ENCODE measurements around the gene CDK5RAP2.
A peak's percentile ranks its signal among the peaks of the same experiment; 100 is the strongest.

CDK5RAP2 gene

DNA sequence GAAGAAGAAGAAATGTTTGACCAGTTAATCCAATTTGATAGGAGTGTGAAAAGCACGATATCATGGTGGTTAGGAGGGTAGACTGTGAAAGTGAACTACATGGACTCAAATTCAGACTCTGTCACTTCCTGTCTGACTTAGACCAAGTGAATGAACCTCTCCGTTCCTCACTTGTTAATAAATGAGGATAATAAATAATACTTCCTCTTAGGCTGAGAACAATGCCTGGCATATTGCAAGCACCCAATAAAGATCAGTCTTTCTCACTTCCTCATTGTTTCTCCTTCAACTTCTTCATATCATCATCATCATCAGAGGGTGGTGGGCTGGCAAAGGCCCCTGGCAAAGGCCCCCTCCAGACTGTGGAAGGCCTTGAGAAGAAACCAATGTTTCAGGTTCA, 148.7 kb downstream of the CDK5RAP2 start:
- no peak for DNase-seq

DNA sequence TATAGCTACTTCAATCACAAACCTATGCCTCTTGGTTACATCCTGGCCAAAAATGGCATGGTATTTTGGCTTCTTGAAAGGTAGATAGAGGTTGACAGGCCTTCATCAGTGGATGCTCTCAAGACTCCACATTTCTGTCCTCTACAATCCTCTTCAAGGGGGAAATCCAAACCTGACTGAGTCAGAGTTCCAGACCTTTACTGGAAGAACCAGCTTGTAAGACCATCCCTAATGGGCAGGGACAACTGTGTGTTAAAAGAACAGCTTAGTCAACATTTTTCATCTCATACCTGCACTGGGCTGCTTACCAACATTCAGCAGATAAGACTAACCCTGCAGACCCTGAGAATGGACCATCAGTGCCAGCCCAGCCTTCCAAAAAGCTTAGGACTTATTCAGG, 155.7 kb downstream of the CDK5RAP2 start:
- DNase-seq, result no peak

DNA sequence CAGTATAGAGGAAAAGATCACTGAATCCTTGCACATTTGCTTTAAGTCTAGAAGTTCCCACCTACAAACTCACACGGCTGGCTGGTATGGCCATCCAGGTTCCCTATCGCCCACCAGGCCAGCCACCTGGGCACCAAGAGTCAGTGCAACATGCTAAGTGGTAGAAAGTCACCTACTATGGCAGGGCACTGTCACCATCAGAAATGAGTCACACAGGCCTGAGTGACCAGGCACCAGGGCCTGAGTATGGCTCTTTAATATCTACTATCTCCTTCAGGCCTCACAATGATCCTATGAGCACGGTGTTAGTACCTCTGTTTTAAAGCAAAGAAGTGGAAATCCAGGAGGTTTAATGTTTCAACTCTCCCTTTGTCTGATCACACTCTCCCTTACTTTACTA, 156.2 kb downstream of the CDK5RAP2 start:
- DNase-seq, result no peak

DNA sequence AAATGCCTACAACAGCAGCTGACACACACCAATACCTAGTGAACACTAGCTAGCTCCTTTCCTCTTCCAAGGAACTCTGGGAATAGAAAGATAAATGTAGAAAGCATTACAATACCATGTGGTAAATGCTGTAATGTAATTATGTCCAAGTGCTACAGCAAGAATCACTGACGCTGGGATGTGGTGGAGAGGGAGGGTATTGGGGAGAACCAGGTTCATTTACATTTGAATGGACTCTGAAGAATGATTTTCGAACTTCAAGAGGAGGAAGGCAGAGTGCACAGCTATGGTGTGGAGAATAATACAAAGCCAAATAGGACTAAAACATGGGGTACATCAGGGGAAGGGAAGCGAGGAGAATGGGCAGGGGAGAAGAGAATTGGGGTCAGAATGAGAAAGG, 158.0 kb downstream of the CDK5RAP2 start:
- DNase-seq, result no peak

DNA sequence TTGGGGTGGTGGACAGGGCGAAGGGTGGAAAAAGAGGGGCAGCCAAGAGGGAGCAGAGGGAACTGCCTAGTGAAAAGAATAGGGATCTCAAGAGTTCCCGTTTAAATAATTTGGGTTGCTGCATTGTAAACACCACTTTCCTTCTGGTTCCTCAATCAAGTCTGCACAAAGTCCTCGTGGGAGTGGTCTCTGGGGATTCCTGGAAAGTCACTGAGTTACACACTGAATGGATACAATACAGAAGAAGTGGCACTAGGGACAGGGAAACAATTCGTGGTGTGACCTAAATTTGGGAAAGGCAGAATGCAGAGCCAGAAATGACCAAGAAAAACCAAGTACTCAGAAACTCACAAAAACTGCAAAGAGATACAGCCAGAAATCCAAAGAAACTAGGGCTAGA, 161.7 kb downstream of the CDK5RAP2 start:
- DNase-seq, result no peak

DNA sequence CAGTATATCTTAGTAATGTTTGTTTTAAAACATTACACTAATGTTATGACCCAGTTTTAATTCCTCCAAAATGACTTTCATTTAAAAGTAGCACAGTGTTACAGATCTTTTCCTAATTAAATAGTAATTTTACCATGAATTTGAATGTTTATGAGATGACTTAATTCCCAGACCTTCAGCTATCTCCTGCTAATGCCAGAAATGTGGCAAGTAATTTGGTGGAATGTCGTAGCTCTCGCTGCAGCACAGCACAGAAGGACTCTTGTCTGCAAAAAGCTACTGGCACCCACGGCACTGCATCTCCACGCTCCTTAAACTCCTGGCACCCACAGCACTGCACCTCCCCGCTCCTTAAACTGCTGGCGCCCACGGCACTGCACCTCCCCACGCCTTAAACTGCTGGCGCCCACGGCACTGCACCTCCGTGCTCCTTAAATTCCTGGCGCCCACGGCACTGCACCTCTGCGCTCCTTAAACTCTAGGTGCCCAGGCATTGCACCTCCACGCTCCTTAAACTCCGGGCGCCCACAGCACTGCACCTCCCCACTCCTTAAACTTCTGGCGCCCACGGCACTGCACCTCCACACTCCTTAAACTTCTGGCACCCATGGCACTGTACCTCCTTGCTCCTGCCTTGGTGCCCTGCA, 163.1 kb downstream of the CDK5RAP2 start:
- no peak for DNase-seq

DNA sequence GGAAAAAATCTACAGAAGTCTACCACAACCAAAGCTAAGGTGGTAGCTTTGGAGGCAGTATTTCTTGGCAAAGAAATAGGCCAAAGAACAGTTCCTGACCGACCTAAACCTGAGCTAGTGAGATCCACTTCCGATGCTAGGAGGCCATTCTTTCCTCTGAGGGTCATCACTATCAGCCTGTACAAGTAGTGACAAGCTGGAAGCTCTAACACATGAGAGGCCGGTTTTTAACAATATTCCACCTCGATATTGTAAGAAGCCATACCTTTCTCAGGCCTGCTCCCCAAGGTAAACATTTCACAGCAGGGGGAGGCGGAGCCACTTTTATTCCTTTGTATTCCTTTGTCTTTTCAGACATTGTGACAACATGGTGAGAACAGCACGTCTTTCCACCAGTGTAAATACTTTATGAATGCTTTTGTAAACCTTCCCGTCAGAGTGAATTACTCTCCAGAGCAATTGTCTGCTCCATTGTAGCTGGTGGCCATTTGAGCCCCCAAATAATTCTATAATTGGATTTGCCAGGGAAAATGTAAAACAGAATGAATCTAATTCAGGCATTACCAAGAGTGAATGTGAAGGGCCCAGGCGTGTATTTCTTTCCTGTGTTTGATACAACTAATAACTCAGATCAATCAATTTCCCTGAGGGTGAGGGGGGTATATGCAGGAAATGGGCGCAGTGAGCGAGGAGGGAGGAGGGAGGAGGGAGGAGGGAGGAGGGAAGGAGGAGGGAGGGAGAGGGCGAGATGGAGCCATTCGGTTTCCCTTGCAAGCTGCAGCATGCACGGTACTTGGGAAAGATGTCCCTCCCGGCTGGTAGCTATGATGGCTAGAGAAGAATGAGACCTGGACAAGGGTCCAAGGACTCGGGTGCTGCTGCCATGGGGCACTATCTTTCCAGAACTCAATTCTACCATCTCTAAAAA, 166.6 kb downstream of the CDK5RAP2 start:
- DNase-seq, result no peak

DNA sequence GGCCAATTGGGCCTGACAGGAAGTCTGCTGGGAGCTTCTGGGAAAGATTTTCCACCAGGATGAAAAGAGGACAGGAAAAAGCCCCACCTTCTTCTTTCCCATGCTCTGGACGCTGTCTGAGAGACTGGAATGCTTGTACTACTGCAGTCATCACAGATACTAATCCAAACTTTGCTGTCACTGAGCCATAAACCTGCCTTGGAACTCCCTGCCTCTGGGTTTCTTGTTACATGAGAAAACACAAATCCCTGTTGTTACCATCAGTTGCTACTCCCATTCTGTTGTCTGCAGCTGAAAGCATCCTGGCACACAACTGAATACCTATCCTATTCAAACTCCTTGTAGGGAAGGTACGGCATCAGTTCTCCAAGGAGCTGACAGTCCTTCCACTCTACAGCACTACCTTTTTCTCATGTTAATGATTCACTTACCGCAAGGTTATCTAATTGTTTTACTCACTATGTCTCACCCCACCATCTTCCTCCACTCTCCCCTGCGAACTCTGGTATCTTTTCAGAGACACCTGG, 167.5 kb downstream of the CDK5RAP2 start:
- no peak for DNase-seq

DNA sequence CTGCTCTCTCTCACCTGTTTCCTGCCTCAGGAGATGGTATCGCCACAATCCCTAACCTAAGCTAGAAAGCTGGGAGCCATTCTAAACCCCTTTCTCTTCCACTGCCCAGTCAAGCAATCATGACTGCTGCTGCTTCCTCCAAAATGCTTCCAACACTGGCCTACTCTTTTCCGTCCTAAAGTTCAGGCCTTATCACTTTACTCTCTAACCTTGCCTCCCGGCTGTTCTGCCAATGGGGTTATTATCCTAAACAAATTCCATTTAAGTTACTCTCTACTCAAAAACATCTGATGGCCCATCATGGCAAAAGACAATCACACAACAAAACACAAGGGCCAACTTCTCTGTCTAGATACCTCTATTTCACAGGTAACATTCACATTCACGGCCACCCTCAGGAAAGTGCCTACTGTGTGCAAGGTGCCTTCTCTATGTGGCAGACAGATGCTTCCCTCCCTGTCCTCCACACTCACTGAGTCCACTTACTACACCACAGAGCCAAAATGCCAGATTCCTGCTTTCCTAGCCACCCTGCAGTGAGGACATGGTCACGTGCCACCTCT, 168.0 kb downstream of the CDK5RAP2 start:
- DNase-seq, result no peak

DNA sequence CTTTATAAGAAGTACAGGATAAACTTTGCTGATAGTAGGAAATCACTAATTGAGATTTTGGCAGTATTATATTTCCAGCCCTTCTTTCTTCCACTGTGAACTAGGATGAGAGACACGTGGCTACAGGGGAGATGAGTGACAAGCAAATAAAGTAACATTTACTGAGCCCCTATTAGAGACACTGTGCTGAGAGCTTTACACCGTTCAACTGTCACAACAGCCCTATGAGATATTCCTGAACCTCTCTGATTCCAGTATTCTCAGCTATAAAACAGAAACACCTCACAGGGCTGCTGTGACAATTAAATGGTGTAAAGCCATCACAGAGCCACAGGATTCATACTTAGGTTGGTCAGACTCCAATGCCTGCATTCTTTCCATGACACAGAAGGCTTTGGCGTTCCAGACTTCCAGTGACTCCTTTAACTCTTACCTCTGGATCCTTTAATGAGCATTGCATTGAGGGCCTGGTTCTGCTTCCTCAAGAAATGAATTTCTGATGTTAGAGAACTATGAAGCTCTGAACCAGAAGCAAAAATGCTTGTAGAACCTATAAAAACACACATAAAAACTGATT, 169.0 kb downstream of the CDK5RAP2 start:
- no peak for DNase-seq

DNA sequence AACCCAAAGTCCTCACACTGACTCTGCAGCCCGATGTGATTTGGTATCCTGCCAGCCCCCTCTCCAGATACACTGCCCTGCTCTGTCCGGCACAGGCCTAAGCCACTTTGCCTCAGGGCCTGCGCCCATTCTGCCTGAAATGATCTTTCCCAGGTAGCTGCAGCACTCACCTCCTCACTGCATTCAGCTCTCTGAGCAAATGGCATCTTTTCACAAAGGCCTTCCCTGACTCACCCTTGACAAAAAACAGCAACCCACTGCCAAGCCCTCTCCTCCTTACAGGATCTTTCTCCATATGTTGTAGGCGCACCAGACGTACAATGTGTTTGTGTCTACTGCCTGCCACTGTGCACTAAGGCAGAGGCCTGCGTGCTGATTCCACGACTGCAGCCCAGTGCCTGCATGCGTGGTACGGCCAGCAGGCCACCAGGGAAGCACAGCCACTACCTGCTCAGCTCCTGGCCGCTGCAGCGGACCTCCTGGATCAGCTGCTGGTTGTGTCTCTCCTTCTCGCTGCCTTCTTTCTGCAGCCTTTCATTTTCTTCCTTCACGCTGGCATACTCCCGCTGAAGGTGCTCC, 171.2 kb downstream of the CDK5RAP2 start:
- DNase-seq, result no peak

DNA sequence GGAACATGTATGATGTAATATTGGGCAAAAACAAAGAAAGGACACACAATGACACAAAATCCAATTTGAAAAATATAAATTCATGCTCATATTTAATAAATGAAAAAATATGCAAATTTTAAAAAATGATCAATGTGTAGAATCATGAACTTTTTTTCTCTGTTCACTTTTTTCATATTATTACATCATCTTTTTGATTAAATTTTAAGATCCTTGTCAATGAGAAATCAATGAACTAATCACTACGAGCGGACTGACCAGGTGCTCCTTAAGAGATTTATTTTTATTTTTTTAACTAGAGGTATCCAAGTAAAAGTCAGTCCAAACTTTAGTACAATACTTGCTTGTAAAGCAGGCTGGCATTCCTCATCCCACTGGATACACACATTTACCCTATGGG, 174.1 kb downstream of the CDK5RAP2 start:
- no peak for DNase-seq

DNA sequence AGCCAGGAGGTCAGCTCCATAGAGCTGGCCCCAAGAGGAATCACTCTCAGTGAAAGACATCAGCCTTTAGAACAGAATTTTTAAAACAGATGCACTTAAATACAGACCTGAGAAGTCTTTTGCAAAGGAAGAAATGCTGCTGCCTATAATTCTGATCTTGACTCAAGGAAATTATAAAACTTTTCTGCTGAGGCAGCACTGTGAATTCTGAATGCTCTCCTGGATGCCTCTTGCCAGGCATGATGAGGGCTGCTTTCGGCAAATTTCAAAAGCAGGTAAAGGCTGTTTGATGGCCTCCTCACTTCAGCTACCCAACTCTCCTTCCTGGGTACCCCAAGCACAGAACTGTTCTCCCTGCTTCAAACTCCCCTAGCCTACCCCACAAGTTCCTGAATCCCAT, 174.8 kb downstream of the CDK5RAP2 start:
- no peak for DNase-seq

DNA sequence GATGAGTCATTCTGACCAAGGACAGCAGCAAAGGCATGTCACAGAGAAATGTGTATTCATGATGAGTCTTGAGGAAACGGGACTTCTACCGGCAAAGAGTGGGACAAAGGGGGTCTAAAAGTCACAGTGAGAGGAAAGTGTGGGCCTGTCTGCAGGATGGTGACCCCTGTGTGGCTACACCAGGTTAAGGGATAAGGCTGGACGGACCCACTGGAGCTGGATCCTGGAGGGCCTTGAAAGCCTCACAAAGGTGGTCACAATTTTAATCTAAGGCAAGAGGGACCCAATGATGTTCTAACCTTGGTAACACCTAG, 176.5 kb downstream of the CDK5RAP2 start:
- DNase-seq, result no peak

DNA sequence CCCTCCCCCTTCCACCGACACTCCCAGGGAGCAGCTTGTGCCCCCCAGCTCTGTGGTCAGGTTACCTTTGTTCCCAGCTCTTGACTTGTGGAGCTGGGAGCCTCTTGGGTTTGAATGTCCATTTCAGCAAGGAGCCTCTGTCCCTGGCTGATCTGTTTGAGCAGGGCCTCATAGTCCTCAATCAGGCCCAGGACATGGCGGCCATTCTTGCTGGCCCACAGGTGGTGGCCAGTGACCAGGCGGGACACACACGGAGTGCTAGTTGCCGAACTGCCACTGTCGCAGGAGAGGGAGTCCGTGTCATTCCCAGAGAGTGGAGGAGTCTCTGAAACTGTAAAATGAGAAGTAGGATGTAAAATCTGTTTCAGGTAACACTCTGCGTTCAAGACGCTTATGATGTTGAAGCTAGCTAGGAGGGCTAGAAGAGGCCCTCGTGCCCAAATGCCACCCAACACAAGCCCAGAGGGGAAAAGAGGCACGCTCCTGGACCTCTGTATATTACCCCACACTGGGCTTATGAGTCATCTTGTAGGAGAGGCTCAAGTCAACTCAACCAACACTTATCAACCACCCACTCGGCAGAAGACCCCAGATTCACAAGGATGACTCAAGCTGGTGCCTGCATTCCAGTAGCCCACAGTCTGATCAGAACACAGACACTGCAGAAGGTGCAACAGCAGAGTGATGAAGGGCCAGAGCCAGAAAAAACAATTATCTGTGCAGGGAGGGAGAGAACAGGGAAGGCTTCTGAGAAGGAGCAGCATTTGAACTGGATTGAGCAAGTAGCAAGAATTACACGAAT, 177.0 kb downstream of the CDK5RAP2 start:
- no peak for DNase-seq

DNA sequence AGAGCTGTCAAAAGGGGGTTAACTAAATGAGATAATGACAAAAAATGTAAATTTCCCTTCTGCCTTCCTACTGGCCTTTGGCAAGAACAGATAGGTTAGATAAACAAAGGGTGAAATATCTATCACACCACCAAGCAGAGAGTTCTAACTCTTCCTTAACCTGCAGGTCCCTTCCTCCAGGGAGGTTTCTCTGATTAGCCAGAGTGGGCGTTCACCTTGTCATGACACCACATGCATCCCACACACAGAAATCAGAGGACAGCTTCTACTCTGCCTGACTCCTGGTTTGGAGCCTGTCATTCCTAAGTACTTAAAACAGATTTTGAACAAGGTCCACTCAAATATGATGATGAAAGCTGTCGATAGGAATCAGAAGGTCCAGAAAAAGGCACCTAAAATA, 180.0 kb downstream of the CDK5RAP2 start:
- DNase-seq, result no peak

DNA sequence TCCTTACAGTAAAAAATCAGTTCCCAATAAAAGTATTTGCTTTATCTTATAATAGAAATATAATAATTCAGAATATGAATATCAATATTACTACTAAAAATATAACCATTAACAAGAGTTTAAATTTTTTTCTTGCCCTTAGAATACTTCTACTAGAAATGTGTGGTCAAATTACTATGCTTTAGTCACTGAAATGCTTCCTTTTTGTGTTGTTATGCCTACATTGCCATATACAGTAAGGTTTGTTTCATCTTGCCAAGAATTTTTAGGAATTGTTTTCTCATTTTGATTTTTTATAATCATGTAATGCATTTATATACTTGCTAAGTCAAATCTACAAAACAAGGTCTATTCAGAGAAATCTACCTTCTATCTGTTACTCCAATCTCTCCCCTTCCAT, 181.7 kb downstream of the CDK5RAP2 start:
- no peak for DNase-seq

DNA sequence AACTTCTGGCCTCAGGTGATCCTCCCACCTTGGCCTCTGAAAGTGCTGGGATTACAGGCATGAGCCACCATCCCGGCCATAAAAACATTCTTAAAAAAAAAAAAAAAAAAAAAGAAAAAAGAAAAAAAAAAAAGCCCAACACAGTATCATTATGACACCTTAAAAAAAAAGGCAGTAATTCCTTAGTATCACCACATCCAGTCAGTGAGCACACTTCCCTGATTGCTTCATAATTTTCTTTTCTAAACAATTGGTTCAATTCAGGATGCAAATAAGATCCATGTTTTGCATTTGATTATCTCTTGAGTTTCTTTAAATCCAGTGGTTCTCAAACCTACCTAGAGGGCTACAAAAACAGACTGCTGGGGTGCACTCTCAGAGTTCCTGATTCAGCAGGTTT, 182.5 kb downstream of the CDK5RAP2 start:
- peak; percentile 4 for DNase-seq

DNA sequence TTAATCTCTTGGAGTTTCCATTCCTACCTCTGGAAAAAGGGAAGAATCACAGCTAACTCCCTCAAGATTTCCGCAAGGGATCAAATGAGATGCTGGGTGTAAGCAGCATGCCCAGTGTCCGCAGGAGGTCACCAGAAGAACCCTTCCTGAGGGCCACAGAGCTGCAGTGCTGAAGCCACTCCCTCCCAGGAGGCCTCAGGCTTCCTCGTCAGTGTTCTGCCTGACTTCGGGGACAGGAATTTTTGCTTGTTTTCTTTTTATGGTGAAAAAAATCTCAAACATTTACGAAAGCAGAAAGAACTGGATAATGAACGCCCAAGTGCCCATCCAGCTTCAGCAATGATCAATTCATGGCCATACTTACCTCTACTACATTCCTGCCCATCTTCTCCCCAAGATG, 183.0 kb downstream of the CDK5RAP2 start:
- no peak for DNase-seq

DNA sequence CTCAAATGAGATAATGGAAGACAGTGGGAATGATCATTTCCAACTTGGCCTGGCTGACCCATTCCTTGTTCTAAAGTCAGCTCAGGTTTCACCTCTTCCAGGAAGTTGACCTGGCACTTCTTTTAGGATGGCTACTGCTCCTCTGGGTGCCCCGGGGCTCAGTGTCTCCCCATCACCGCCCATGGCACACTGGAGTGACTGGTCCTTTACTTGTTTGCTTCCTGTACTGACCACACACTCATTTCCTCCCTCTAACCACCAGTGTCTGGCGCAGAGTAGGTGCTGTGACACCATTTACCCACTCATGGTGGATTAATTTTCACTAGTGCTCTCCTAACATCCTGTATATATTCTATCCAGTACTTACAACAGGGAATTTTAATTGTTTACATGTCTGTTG, 183.5 kb downstream of the CDK5RAP2 start:
- DNase-seq, result no peak

DNA sequence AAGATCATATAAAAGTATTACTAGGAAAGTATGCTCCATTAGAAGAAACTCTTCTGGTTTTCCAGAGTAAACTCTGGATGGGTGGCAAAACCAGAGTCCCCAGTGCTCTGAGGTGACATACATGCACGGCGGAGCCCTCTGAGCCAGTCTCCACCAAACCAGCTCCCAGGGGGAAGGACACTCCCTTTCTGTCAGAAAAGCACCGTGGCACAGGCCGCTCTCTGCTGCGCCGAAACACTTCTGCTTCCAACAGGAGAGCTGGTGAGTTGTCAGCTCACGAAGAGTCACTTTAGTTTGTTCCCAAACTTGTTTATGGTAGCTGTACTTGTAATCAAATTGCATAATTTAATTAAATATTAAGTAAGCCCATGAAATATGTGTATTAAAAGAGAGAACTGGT, 184.6 kb downstream of the CDK5RAP2 start:
- DNase-seq, result no peak

DNA sequence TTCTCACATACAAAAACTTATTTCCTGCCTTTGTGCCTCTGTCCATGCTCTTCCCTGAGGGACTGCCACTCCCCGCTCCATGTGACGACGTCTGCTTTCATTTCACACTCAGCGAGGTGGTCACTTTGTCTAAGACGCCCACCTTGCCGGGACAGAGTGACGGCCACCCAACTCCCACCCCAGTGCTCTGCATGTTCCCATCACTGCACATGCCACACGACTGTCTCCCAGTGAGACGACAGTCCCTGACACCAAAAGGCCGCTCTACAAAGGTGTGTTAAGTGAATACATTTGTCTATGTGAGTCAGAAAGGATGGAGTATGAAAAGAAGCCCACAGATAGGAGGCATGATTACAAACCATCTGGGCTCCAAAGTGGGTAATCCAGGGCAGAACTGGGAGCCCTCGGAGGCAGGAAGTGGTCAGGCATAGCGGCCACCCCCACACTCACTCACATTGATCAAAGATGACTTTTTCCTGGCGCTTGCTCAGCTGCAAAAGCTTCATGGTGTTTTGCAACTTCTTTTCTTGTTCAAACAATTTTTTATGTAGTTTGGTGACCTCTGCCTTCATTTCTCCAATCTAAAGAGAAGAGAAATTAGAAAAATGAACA, 185.8 kb downstream of the CDK5RAP2 start:
- DNase-seq, result no peak

Data from RPMI8226 (cell line).